ENCODE measurements around the gene RBFOX2. TPM values are rescaled to one million over a fixed set of nuclear protein-coding genes. Genes with fewer than 3 reads are reported as not detected.

The RBFOX2 gene
- total and polyA plus RNA-seq, 2 experiments from 2014 or later = 299 to 339 TPM

DNA sequence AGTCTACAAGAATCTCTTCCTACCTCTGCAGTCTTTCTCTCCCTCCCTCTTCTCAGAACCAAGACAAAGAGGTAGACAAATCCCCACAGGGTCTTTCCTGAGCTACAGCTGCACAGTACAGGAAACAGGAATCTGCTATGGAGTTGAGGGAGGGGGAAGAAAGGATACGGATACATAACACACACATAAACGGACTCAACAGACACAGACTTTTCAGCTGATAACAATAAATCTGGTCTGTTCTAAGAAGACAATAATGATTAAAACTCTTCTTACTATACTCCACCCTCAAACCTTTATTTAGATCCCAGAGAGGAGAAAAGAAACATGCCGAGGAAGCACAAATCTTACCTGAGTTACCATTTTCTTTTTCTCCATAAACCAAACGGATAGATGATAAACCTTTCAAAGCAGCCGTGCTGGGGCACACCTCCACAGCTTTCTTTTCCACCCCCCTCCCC lies 188.8 kb downstream of the RBFOX2 start:
- TF ChIP-seq CTCF (IDR thresholded peaks at IDR 0.05; ENCODE audit: low read depth, low read length) = no peak
- H3K27me3 ChIP-seq = no peaks in the 10 kb centered on the region
- DNase-seq (ENCODE audit: low read depth in 1 of 2, low spot score in 1 of 2) = peak; percentile 31 to 35
- no peaks in the 10 kb centered on the region for H3K9me3 ChIP-seq (ENCODE audit: low read depth)
- no peaks in the 10 kb centered on the region for H3K36me3 ChIP-seq
- H3K4me1 ChIP-seq (ENCODE audit: low read depth) = peaks cover 38% of the 10 kb centered on the region
- H3K27ac ChIP-seq = peak overlapping the region; percentile 91
- H3K4me3 ChIP-seq = peak overlapping the region; percentile 90

- Histone ChIP-seq H3K9me3 (ENCODE audit: low read depth) (no peaks in the 10 kb centered on the region), H3K4me3 (peak overlapping the region; percentile 90), H3K27ac (peak overlapping the region; percentile 91), H3K36me3 (no peaks in the 10 kb centered on the region), H3K4me1 (ENCODE audit: low read depth) (peaks cover 46% of the 10 kb centered on the region), H3K27me3 (no peaks in the 10 kb centered on the region)
- peak; percentile 59 for TF ChIP-seq CTCF (IDR thresholded peaks at IDR 0.05; ENCODE audit: low read depth, low read length)
- peak; percentile 60 to 74 for DNase-seq (ENCODE audit: low read depth in 1 of 2, low spot score in 1 of 2)
Measured at GRCh38 chr22:35838855-35839576, 189.6 kb downstream of the RBFOX2 start.

GRCh38 chr22:35837101-35837727 lies 191.4 kb downstream of the RBFOX2 start:
- Histone ChIP-seq H3K4me3 (peak overlapping the region; percentile 90), H3K36me3 (no peaks in the 10 kb centered on the region), H3K9me3 (ENCODE audit: low read depth) (no peaks in the 10 kb centered on the region), H3K27me3 (no peaks in the 10 kb centered on the region), H3K27ac (peak overlapping the region; percentile 87), H3K4me1 (ENCODE audit: low read depth) (peaks cover 47% of the 10 kb centered on the region)
- TF ChIP-seq CTCF (IDR thresholded peaks at IDR 0.05; ENCODE audit: low read depth, low read length) = no peak
- no peak for DNase-seq (ENCODE audit: low read depth in 1 of 2, low spot score in 1 of 2)

- H3K27me3 ChIP-seq = no peaks in the 10 kb centered on the region
- H3K36me3 ChIP-seq = no peaks in the 10 kb centered on the region
- H3K4me1 ChIP-seq (ENCODE audit: low read depth) = peaks cover 42% of the 10 kb centered on the region
- peak overlapping the region; percentile 90 for H3K4me3 ChIP-seq
- H3K9me3 ChIP-seq (ENCODE audit: low read depth) = no peaks in the 10 kb centered on the region
- no peak for TF ChIP-seq CTCF (IDR thresholded peaks at IDR 0.05; ENCODE audit: low read depth, low read length)
- peak overlapping the region; percentile 87 for H3K27ac ChIP-seq
- peak; percentile 57 to 91 for DNase-seq (ENCODE audit: low read depth in 1 of 2, low spot score in 1 of 2)
Measured at GRCh38 chr22:35835998-35836691, 192.5 kb downstream of the RBFOX2 start.

- no peak for DNase-seq (ENCODE audit: low read depth in 1 of 2, low spot score in 1 of 2)
- Histone ChIP-seq H3K27me3 (no peaks in the 10 kb centered on the region), H3K27ac (peak overlapping the region; percentile 87), H3K36me3 (no peaks in the 10 kb centered on the region), H3K4me3 (peak overlapping the region; percentile 90), H3K9me3 (ENCODE audit: low read depth) (no peaks in the 10 kb centered on the region), H3K4me1 (ENCODE audit: low read depth) (peaks cover 38% of the 10 kb centered on the region)
- no peak for TF ChIP-seq CTCF (IDR thresholded peaks at IDR 0.05; ENCODE audit: low read depth, low read length)
Measured at GRCh38 chr22:35835267-35835997, 193.2 kb downstream of the RBFOX2 start.

Measured in cardiac muscle cell (in vitro differentiated cells and primary cell).